MV-4-11 (cell line): ENCODE data around the gene STT3B.
A peak's percentile ranks its signal among the peaks of the same experiment; 100 is the strongest.

ENCODE experiments used
- DNase-seq: peaks from one replicate; lab custom pipeline; 2025; lab: John Stamatoyannopoulos, UW

The STT3B gene

GRCh38 chr3:31521468-31521867 is 11.3 kb upstream of the STT3B start:
- no peak for DNase-seq

DNA sequence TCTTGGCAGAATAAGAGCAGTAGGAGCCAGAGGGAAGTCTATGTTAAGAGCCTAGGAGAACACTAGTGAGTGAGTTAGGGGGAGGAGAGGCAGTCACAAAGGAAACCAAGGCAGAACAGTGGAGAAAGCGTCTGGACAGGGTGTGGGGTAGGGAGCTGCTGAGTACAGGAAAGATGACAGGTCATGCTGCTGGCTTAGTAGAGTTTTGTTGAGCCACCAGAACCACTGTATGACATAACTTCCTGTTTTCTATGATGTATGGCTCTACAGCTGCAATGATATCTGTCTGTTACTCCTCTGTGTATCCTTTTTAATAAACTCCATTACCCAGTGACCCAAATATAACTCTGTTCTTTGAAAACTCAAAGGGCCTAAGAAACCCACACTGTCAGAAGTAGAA is 10.6 kb upstream of the STT3B start:
- peak; percentile 93 for DNase-seq

DNA sequence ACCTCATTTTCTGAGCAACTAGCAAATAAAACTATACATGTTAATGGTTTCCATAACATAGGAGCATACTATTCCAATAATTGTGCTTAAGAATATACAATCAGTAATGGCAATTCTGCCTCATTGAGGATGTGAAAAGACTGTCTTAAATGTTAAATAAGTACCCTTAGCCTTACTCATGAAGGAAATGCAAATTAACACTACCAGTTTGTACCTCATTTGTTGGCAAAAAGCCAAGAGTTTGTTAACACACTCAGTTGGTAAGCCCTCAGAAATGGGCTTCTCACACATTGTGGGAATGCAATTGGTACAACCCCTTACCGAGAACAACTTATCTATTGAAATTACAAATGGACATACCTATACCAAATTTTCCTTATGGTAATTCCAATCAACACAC is 9.2 kb upstream of the STT3B start:
- peak; percentile 6 for DNase-seq

- no peak for DNase-seq
These were observed 7.2 kb upstream of the STT3B start for GRCh38 chr3:31525532-31525931.

- no peak for DNase-seq
These were observed 3.3 kb upstream of the STT3B start for GRCh38 chr3:31529421-31529820.

DNA sequence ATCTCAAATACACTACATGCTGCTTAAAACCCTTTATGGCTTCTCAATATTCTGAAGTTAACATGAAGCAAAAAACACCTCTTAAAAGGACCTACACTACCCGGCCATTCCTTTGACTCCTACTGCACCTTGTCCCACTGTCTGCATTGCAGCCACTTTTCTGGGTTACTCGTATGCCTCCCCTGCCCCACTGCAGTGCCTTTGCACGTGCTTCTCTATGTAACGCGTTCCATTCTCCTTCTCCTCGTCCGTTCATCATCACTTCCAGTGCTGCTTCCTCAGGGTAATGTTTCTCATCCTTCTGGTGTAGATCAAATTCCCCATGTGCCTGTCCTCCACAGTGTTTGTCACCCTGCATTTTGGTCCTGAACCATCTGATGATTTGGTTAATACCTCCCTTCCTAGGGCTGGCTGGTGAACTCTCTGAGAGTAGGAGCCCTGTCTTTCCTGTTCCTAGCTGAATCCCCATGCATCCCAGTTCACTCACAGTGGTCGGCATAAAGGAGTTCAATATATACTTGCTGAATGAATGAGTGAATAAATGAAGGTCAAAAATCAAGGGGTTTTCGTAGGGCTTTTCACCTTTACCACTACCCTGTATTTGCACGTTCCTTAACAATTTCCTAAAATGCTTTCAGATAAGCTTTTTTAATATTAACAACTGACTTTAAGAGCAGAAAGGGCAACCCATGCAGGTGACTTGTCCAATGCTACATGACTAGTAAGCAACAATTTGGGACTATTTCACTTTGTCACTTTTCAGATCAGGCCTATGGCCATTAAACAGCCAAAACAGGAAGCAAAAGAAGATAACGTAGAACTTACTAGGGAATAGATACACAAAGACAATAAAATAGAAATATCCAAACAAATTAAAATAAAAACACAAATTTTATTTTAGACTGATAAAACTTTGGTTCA is 2.4 kb upstream of the STT3B start:
- peak; percentile 37 for DNase-seq

GRCh38 chr3:31530960-31531335 is 1.8 kb upstream of the STT3B start:
- DNase-seq, result no peak

- DNase-seq, result peak; percentile 91
These were observed 1.2 kb upstream of the STT3B start for GRCh38 chr3:31531452-31531991.

DNA sequence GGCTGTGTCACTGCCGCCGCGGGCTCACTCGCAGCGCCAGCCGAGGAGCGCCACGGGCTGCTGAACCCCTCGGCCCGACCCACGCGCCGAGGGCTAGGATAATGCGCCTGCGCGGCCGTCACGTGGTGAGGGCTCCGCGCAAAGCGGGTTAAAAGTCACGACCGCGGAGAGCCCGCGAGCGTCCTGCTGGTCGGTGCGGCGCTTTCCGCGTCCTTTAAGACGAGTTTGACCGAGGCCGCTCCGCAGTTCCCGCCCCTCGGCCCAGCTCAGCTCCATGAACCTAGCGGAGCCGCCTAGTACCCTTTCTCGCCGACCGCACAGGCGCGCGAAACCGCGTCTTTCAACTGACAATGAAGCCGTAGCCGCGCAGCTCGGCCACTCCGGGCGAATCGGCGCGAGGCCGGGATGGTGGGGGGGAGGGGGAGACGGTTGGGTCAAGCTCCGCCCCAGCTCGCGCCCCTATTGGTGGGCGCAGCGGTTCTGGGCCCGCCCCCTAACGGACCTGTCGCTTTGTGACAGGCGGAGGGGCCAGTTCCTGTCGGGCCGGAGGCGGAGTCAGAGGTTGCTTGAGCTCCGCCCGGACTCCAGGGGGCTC is 636 bp upstream of the STT3B start:
- peak; percentile 98 for DNase-seq

DNA sequence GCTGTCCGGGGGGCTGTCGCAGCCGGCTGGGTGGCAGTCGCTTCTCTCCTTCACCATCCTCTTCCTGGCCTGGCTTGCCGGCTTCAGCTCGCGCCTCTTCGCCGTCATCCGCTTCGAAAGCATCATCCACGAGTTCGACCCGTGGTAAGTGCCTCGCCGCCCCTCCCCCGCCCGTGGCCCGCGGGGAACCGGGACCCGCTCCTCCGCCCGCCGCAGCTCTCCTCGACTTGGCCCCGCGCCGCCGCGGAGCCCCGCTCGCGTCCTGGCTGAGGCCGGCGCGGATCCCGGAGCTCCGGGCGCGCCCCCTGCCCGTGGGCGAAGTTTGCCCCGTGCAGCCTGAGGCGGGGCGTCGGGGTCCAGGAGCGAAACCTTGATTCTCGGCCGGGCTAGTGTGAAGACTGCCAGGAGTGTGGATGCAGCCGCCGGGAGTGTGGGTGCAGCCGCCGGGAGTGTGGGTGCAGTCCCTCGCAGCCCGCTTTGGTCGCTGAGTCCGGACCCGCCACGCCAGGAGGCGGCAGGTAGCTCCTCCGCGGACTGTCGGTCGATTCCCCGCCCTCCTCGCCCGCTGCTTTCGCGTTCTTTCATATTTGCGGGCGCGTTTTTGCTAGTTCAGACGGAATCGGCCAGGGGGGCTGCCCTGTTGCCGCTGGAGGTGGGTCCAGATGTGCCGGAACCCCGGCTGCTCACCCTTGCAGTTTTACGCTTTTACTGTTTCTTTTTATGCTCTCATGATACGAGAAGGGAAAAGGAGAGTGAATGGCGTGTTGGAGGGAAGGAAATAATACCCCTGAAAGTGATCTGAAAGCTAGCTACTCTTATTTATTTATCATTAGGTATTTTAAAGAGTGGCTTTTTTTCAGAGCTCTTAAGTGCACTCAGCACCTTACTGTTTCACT is 692 bp downstream of the STT3B start:
- no peak for DNase-seq

DNA sequence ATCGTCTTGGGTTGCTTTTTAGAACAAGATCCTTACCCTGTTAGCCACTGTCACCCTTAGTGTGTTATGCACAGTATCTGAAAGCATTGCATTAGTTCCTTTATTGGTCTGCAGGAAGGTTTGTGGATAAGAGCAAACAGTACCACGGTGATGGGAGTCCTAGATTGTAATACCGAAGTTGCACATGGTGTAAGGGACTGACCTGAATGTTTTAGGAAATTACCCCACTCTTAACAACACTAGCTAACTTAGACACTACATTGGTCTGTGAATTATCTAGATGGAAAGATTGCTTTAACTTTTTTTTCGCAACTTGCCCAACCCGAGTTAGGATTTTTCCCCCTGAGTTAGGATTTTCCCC is 1.3 kb downstream of the STT3B start:
- peak; percentile 30 for DNase-seq

- peak; percentile 37 for DNase-seq
These were observed 3.8 kb downstream of the STT3B start for GRCh38 chr3:31536497-31536896.

DNA sequence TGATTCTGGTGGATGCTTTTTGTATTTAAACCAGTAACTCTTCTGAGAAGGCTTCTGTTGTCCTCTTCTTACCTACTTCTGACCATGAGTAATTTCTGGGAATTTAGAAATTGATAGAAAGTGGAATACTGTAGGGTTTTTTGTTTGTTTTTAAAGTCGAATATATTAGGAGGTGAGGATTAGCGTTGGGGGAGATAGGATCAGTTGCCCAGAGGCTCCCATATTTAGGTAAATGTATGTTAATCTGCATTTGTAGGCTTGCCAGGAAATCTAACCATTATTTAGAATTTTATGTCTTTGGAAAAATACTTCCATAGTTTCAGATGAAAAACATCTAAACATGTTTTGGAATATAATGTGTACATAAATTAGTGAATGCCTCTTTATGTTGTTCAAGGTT is 6.1 kb downstream of the STT3B start:
- no peak for DNase-seq

DNA sequence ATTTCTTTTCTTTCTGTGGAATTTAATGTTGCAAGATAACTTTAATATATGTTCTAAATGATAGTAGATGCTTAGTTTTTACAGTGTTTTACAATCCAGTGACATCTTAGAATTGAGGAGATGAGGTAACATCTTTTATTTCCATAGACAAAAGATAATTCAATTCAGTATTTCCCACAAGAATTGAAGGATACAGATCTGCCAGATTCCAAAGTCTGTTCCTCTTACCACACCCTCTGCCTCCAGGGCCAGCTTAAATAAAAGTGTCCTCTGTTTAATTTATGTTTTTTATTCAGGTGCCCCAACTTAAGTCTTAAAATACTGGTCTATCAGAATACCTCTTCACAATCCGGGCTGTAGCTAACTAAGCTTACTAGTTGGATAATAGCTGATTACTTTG is 6.5 kb downstream of the STT3B start:
- no peak for DNase-seq

DNA sequence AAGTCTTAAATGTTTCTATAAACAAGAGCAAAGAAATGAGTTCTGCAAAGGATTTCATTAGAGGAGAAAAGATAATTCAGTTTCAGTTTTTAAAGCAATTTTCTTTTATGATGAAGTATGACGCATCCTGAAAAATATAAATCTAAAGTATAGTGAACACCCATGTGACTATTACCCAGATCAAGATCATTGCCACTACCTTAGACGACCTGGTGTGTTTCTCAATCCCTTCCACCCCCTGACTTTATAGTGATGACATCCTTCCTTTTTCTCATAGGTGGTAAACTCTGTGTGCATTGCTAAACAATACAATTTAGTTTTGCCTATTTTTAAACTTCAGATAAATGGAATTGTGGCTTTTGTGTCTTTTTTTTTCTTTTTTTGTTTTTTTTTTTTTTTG is 8.4 kb downstream of the STT3B start:
- DNase-seq, result no peak

DNA sequence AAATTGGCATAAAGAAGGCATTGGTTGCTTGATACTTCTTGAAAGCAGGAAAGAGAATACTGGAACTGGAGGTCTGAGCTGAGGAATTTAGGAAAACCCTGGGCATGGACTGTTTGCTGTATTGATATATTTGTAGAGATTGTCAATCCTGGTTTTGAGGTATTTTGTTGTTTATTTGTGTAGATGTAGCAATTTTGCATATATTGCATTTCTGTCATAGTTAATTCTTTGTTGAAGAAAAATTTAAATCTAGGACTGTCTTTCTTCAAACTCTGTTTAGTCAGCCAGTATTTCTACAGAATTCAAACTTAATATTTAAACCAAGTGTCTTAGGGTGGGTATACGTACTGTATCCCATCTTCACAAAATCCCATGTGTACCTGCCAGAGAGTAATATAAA is 9.5 kb downstream of the STT3B start:
- DNase-seq, result no peak

GRCh38 chr3:31543375-31543774 is 10.7 kb downstream of the STT3B start:
- peak; percentile 23 for DNase-seq

DNA sequence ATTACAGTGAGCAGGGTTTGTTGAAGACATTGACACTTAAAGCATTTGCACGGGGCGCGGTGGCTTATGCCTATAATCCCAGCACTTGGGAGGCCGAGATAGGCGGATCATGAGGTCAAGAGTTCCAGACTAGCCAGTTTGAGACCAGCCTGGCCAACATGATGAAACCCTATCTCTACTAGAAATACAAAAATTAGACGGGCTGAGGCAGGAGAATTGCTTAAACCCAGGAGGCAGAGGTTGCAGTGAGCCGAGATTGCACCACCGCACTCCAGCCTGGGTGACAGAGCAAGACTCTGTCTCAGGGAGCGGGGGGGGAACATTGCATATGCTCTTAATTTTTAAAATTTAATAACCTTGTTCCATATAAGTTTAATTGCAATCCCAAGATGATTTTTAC is 11.9 kb downstream of the STT3B start:
- DNase-seq, result peak; percentile 67

DNA sequence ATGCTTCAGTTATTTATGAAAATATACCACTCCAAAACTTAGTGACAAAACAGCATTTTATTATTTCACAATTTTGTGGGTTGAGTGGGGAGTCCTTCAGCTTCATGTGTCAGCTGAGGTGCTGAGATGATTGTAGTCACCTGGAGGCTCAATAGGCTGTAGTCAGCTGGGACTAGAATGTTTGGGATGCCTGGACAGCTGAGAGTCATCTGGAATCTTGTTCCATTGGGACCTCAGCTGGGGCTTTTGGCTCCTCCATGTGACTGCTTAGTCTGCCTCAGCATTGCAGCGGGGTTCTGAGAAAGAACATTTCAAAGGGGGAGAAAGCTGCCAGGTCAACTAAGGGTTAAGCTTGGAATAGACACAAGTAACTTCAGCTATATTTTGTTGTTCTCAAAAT is 13.4 kb downstream of the STT3B start:
- DNase-seq, result no peak

- DNase-seq, result no peak
These were observed 14.0 kb downstream of the STT3B start for GRCh38 chr3:31546725-31547124.

DNA sequence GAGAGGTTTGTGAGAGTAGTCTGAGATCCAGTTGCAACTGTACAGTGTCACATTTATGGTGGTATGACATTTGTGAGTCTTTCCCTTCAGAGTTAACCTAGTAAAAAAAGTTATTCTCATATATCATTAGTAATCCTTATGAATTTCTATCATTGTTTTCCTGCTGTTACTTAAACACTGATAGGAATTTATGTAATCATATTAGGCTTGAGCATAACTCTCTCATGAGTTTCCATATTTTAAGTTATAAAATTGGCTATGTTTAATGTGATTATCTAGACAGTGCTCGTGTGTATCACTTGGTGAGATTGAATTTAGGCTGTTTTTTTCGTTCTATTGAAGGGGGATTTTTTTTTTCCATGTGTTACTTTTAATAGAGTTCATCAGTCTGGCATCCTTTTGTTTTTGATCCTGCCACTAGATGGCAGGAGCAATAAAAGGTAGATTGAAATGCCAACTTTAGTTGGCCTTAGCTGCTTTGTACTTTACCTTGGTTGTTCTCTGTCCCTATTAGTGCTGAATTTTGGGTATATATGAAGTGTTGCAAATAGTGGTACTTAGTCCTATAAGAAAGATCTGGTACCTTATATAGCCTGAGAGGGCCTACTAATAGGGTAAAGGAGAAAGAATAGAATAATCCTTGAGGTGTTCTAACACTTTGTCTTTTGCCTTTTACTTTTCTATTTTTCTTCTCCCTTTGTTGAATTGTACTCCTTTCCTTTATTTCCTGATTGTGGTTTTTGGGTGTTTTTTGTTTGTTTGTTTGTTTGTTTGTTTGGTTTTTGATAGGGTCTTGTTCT is 17.9 kb downstream of the STT3B start:
- DNase-seq, result no peak

- DNase-seq, result no peak
These were observed 18.9 kb downstream of the STT3B start for GRCh38 chr3:31551646-31552045.
